HS-5 (cell line): ENCODE results near the gene UBAP1.
"Not testable (repeated sequence)": the region's sequence is repeated elsewhere in the genome, so short reads cannot be mapped to it uniquely, and the experiment has no call there.

Source experiments
- DNase-seq: peaks from one replicate; pipeline ENCODE4 v3.0.0-alpha.2; 2012; ENCODE audit warnings: low read depth

UBAP1 gene

DNA sequence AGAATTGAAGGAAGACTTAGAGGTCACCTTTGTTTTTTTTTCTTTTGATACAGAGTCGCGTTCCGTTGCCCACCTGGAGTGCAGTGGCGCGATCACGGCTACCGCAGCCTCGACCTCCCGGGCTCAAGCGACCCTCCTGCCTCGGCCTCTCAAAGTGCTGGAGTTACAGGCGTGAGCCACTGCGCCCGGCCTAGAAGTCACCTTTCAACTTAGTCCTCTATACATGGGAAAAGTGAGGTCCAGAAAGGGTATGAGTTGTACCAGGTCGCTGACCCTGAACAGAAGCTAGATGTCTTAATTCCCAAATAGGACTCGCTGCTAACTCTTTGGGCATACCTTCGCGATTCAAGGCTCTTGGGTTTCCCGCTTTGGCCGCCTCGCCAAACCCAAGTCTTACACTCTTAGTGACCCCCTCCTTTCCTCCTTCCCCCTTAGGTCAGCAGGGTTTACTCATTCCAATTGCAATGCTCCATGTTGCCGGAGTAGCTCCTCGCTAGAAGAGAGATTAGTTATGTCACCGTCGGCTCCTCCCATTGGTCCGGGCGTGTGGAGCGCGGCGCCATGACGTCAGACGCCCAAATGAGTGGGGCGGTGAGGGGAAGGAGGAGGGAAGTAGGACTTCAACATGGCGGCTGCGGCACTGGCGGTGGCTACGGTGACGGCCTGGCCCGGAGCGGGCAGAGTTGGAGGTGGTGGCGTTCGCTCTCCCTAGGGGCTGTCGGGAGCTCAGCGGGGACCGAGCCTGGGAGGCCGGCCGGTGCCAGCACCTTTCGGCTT is at the start of gene UBAP1:
Gene UBAP1 (plus strand): TSS at position 608 of the 777 bp plus-strand sequence. CDS start 41,872 bp downstream, outside the sequence.
- peak; percentile 93 for DNase-seq

DNA sequence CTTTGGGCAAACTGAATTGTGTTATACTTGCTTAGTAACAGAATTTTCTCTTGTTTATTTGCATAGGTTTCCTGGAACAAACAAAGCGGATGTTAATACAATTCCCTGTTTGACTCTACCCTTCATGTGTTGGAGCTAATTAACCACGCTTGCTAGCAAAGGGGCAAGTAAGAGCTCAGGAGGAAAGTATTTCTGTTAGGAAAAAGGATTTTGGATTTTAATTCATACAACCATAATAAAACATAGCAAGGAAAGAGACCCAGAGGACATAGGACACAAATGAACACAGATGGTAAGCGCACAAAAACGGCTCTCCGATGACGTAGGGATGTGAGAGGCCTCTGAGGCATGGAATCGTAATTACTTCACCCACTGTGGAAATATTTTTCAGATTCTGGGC is 47.3 kb upstream of the UBAP1 start:
- DNase-seq, result no peak

DNA sequence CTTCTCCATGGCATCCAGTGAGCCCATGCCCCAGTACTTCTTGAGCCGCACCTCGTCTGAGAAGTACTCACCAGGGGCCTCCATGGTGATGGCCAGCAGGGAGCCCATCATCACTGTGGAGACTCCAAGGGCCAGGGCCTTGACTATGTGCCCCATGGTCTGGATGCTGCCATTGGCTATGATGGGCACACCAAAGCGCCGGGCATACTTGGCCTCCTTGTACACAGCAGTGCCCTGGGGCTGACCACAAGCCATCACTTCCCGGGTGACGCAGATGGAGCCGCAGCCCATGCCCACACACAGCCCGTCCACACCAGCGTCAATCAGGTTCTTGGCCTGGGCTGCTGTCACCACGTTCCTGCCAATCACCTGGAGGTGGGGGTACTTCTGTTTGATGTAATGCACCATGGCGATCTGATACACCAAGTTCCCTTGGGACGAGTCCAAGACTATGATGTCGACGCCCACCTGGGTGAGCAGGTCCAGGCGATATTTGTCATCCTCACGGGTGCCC is 45.4 kb upstream of the UBAP1 start:
- DNase-seq, result no peak

DNA sequence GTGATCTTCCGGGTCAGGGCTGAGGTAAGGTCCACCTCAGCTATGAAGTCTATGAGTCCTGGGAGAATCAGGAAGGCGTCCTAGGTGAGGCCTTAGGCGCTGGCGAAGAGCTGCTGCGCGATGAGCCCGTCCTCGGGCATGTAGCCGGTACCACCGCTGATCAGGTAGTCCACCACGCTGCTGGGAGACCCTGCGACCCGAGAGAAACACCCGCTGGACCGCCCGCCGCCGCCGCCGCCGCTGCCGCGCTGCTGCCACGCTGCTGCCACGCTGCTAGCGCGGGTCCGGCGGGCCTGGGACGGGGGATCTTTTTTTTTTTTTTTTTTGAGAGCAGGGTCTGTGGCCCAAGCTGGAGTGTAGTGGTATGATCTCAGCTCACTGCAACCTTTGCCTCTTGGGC is 44.3 kb upstream of the UBAP1 start:
- no peak for DNase-seq

DNA sequence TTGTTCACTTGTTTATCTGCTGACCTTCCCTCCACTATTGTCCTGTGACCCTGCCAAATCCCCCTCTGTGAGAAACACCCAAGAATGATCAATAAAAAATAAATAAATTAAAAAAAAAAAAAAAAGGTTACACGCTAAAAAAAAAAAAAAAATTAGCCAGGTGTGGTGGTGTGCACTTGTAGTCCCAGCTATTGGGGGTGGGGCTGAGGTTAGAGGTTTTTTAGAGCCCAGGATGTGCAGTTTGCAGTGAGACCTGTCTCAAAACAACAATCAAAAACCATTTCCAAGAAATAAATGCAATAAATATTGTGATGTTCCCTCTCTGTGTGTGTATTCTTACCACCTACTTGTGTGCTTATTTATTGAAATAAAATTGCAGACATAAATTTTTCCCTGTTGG is 40.2 kb upstream of the UBAP1 start:
- DNase-seq, result not testable (repeated sequence)

DNA sequence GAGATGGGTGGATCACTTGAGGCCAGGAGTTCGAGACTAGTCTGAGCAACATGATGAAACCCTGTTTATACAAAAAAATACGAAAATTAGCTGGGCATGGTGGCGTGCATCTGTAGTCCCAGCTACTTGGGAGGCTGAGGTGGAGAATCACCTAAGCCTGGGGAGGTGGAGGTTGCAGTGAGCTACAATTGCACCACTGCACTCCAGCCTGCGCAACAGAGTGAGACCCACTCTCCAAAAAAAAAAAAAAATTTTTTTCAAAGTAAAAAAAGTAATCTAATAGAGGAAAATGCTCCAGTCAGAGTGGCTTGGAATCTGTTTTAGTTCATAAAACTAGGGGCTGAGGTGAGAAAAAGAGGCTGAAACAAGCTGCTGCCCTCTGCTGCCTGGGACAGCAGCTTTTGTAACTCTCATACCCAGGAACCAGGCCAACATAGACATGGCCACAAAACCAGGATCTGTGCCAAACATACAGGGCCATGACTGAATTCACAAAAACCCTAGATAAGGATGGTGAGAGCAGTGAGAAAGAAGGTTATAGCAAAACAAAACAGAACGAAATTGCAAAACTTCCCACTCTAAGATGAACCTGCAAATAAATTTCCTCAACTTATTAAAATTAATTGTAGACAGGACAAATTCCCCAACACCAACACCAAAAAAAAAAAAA is 39.2 kb upstream of the UBAP1 start:
- DNase-seq, result peak; percentile 42

DNA sequence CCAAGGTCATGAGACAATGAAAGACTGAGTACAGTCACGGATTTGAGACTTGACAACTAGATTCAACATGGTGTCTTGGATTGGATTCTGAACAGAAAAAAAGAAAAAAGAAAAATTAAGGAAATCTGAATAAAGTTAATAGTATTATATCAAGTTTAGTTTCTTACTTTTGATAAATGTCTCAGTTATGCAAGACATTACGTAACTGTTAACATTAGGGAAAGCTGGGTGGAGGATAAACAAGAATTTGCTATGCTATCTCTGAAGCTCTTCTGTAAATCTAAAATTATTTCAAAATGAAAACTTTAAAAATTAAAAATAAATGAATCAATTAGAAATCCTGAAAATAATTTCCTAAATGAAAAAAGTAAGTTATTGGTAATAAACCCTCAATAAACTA is 38.0 kb upstream of the UBAP1 start:
- no peak for DNase-seq

DNA sequence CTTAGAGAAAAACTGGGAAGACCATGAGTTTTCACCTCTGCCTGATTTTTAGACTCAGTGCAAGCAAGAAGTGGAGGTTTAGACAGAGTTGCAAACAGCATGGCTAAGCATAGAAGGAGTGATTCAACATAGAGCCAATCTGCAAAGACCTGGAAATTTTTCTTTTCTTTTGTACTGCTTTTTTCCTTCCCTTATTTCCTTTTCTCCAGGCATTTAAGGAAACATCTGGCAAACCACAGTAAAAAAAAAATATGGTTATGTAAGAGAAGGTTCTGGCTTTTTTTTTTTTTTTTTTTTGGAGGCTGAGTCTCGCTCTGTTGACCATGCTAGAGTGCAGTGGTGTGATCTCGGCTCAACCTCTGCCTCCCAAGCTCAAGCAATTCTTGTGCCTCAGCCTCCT is 35.7 kb upstream of the UBAP1 start:
- DNase-seq, result no peak

DNA sequence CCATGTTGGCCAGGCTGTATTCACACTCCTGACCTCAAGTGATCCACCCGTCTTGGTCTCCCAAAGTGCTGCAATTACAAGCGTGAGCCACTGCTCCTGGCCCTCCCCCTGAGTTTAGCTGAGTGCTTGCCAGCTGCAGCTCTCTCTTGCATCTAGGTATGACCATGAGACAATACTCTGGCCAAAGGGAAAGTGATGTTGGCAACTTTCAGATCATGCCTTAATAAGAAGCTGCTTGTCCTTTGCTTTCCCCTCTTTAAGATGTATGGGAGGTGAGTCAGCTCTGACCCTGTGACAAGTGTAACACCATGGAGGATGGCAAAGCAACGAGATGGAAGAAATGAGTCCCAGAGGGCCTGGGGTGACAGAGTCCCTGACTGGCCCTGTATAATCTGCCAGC is 33.7 kb upstream of the UBAP1 start:
- no peak for DNase-seq

DNA sequence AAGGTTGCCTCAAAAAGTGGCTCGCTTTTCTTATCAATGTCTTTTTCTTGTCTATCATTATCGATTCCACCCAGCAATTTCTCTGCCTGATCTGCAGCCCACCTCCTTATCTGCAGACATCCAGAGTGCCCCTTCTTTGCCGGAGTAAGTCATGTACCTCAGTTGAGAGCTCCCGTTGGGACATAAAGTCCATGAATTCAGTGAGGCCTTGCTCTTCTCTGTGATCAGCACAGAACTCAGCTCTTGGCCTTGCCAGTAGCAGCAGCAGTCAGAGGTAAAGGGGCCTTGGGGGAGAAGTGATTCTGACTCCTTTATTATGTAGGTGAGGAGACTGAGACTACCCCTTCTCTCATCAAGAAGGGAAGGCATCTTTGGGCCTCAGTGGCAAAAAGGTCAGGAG is 27.4 kb upstream of the UBAP1 start:
- DNase-seq, result no peak

DNA sequence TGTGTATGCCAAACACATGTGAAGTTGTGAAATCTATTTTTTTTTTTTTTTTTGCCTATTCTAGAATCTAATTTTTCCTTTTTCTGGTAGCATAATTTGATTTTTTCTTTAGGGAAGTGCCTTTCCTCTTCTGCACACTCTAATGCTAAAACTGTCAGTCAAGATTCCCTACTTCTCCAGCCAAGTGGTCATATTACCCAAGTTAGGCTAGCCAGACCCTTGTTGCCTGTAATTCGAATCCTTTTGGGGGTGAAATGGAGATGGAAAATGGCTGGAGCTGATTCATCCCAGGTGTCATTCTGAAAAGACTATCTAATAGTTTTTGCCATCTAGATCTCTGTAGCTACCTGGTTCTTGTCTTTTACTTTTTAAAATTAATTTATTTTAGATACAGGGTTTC is 24.8 kb upstream of the UBAP1 start:
- DNase-seq, result no peak

DNA sequence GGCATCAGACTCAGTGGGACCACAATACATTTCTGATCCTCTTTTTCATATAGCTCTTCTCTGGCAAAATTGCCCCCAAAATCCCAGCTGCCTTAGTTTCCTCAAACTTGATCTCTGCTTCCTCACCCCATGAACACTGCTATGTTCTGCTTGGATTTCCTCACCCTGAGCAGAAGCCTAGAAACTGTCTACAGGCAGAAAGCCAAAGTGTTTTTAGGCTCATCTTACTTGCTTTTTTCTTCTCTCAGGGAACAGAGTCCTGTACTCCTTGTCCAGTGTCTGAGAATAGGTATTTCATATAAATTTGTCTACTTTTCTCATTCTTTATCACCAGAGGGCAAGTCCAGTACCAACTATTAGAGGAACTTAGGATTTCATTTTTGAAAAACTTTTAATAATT is 21.5 kb upstream of the UBAP1 start:
- no peak for DNase-seq

DNA sequence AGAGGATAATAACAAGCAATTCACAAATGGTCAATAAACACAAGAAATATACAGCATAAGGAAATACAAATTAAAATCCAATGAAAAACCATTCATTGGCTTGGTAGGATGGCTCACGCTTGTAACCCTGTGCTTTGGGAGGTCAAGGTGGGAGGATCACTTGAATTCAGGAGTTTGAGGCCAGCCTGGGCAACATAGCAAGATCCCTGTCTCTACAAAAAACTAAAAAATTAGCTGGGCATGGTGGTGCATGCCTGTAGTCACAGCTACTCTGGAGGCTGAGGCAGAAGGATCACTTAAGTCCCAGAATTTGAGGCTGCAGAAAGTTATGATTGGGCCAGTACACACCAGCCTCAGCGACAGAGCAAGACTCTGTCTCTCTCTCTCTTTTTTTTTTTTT is 20.9 kb upstream of the UBAP1 start:
- DNase-seq, result no peak

DNA sequence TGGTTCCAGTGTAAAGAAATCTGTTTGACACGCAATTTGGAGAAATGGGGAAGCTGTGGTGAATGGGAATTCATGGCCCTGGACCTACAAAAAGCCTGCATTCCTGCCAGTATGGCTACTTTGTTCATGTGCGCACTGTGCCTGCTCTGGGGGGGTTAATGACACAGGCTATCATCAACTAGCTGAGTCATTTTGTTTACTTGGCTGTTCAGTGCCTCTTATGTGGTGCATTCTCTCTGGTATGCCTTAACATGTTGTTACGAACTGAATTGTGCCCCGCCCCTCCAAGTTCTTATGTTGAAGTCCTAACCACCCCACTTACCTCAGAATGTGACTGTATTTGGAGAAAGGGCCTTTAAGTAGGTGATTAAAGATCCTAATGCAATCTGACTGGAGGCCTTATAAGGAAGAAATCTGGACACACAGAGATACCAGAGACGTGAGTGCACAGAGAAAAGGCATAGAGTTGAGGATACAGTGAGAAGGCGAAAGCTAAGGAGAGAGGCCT is 20.4 kb upstream of the UBAP1 start:
- DNase-seq, result no peak

DNA sequence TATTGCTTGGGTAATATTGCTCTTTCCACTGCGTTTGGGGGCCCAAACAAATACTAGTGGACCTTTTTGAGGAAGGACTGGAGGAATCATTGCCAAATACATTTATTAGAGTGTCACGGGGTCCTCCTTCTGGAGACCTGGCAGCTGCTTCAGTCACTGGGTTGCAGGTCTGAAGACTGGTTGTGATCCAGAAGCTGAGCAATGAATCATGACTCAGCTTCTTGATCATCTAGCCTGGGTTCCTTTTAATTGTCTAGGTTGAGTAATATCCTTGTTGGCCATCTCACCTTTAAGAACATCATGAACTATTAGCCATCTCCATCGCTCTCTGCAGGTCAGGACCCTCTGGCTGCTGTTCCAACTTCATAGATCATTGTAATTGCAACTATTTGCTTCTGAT is 15.4 kb upstream of the UBAP1 start:
- no peak for DNase-seq

DNA sequence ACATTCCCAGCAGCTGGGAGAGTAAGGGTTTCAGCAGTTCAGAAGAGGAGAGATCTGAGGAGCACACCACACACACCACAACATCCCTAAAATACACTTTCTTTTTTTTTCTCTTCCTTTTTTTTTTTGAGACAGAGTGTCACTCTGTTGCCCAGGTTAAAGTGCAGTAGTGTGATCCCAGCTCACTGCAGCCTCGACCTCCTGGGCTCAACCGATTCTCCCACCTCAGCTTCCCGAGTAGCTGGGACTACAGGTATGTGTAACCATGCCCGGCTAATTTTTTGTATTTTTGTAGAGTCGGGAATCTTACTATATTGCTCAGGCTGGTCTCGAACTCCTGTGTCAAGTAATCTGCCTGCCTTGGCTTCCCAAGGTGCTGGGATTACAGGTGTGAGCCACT is 9.7 kb upstream of the UBAP1 start:
- no peak for DNase-seq

DNA sequence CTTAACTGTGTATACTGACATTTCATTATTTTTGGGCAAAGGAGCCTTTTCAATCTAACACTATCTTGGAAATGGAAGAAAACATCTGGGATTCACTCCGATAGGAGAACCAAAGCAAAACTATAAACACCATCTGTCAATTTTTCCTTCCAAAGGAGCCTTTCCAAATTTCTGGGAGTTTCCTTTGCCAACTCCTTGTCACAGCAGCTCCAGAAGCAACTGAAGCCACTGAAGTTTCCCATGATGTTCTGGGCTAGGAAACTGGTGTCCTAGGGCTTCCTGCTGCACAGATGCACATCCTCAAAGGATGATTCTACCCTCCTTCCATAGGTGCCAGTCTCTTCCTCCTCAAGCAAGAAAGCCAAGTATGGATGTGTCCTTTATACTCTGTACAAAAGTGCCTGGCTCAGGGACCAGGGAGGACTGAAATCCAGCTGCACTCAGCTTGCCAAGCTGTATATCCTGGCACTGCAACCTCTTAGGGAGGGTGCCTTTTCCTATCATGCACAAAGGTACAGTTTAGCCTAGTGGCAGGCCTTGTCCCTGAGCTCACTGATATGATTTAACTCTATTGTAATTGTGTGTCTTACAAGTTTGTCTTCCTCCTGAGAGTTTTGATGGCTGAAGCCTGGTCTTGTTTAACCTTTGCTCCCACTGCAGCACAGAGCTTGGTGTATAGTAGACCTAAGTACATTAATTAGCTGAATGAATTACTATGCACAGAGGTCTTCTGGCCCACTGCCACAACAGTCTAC is 8.4 kb upstream of the UBAP1 start:
- DNase-seq, result no peak

DNA sequence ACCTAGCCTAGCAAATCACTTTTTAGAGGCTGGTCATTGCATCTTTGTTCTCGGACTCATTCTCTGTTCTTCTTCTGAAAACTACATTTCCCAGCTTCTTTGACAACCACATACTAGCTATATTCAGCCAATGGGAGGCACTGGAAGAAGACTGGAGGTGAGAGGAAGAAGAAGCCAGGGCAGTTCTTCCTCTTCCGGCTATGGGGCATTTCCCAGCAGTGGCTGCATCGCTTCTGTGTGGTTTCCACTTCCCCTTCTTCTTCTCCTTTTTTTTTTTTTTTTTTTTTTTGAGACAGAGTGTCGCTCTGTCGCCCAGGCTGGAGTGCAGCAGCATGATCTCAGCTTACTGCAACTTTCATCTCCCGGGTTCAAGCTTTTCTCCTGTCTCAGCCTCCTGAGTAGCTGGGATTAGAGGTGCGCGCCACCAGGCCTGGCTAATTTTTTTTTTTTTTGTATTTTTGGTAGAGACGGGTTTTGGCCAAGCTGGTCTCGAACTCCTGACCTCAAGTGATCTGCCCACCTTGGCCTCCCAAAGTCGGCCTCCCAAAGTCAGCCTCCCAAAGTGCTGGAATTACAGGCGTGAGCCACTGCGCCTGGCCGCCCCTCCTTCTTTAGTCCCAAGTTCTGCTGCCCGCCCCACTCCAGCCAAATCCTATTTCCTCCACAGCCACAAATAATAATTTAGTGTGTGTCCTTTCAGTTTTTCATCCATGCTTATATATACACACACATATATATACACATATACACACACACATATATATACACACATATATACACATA is 6.9 kb upstream of the UBAP1 start:
- DNase-seq, result no peak

DNA sequence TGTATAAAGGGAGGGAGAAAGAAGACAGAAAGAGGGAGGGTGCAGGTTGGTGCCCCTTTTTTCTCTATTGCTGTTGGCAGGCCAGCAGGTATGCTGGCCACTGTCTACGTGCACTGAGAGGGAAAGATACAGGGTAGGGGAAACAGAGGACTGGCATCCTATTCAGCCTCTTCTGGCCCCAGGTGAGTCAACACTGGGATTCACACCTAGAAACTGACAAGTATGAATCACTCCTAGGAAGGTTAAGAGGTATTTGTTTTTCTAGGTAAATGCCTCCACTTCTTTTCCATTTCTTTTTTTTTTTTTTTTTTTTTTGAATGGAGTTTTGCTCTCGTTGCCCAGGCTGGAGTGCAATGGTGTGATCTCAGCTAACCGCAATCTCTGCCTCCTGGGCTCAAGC is 2.8 kb upstream of the UBAP1 start:
- DNase-seq, result no peak

DNA sequence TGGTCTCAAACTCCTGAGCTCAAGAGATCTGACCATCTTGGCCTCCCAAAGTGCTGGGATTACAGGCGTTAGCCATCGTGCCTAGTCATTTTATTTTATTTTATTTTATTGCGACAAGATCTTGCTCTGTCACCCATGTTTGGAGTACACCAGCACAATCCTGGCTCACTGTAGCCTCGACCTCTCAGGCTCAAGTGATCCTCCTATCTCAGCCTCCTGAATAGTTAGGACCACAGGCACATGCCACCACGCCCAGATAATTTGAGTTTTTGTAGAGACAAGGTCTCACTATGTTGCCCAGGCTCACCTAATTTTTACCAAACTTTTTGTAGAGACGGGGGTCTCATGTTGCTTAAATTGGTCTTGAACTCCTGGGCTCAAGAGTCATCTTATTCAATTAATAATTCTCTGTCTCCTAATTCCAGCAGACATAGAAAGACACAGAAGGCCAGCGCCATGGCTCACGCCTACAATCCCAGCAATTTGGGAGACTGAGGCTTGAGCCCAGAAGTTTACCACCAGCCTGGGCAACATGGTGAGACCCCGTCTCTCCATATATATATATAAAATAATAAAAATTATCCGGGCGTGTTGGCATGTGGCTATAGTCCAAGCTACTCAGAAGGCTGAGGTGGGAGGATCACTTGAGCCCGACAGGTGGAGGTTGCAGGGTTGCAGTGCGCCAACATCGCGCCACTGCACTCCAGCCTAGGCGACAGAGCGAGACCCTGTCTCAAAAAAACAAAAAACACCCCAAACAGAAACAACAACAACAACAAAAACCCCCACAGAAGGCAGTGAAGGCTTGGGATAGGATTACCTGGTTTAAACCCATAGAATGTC is 1.0 kb upstream of the UBAP1 start:
- DNase-seq, result no peak
